Stimulated activated naive CD4-positive, alpha-beta T cell (primary cell): Measurements from ENCODE around the gene CDC42BPA.
"Not testable (repeated sequence)": the region's sequence is repeated elsewhere in the genome, so short reads cannot be mapped to it uniquely, and the experiment has no call there.

Source experiments
- DNase-seq, 6 experiments: peaks; one replicate each; lab custom pipeline; 2025; lab: John Stamatoyannopoulos, UW

CDC42BPA gene

GRCh38 chr1:227125929-227126545 lies 192.3 kb downstream of the CDC42BPA start:
- no peak for DNase-seq

GRCh38 chr1:227124473-227124872 lies 193.8 kb downstream of the CDC42BPA start:
- DNase-seq: no peak

GRCh38 chr1:227120826-227121225 lies 197.5 kb downstream of the CDC42BPA start:
- no peak for DNase-seq

GRCh38 chr1:227112538-227112937 lies 205.8 kb downstream of the CDC42BPA start:
- DNase-seq: no peak

- DNase-seq: no peak
These were observed 206.5 kb downstream of the CDC42BPA start for GRCh38 chr1:227111782-227112181.

GRCh38 chr1:227105291-227105690 lies 213.0 kb downstream of the CDC42BPA start:
- DNase-seq: not testable (repeated sequence)

- no peak for DNase-seq
These were observed 216.2 kb downstream of the CDC42BPA start for GRCh38 chr1:227102056-227102455.

GRCh38 chr1:227094249-227094966 lies 223.9 kb downstream of the CDC42BPA start:
- no peak for DNase-seq

GRCh38 chr1:227093309-227093708 lies 225.0 kb downstream of the CDC42BPA start:
- DNase-seq: no peak

- DNase-seq: no peak
These were observed 226.2 kb downstream of the CDC42BPA start for GRCh38 chr1:227092069-227092468.

- no peak for DNase-seq
These were observed 231.7 kb downstream of the CDC42BPA start for GRCh38 chr1:227086636-227087035.

GRCh38 chr1:227082999-227083746 lies 235.1 kb downstream of the CDC42BPA start:
- DNase-seq: no peak

GRCh38 chr1:227077783-227078182 lies 240.5 kb downstream of the CDC42BPA start:
- DNase-seq: no peak

GRCh38 chr1:227073786-227074185 lies 244.5 kb downstream of the CDC42BPA start:
- DNase-seq: no peak

- DNase-seq: no peak
These were observed 245.3 kb downstream of the CDC42BPA start for GRCh38 chr1:227072991-227073390.

- DNase-seq: no peak
These were observed 246.3 kb downstream of the CDC42BPA start for GRCh38 chr1:227071895-227072587.

GRCh38 chr1:227070638-227071285 lies 247.5 kb downstream of the CDC42BPA start:
- no peak for DNase-seq

- no peak for DNase-seq
These were observed 248.8 kb downstream of the CDC42BPA start for GRCh38 chr1:227069490-227069889.

GRCh38 chr1:227068883-227069282 lies 249.4 kb downstream of the CDC42BPA start:
- no peak for DNase-seq

- no peak for DNase-seq
These were observed 251.3 kb downstream of the CDC42BPA start for GRCh38 chr1:227066999-227067398.

GRCh38 chr1:227065311-227065710 lies 253.0 kb downstream of the CDC42BPA start:
- DNase-seq: no peak

- no peak for DNase-seq
These were observed 256.0 kb downstream of the CDC42BPA start for GRCh38 chr1:227062306-227062705.
